Medulla oblongata (tissue), 1 donor: ENCODE data around the gene RRH.

ENCODE experiments used
- DNase-seq: peaks from one replicate; pipeline ENCODE4 v3.0.0-alpha.2; 2015; ENCODE audit errors: extremely low spot score

Gene RRH

DNA sequence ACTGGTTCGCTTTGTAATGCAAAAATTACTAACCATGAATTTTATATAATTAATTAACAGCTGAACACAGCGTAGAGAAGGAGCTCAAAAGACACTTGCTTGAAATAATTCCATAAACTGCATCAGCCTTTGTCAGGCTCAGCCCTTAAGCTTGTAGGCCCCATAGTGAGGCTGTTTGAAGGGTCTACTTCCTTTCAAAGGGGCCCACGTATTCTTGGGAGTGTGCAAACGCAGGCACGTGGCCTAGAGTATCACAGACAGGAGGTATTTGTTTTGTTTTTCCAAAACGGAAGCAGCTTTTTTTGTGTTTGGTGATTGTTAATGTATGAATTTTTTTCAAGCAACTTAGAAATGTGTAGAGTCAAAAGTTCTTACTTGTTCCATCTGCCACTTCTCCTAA, 59.3 kb downstream of the RRH start:
- DNase-seq, result no peak

DNA sequence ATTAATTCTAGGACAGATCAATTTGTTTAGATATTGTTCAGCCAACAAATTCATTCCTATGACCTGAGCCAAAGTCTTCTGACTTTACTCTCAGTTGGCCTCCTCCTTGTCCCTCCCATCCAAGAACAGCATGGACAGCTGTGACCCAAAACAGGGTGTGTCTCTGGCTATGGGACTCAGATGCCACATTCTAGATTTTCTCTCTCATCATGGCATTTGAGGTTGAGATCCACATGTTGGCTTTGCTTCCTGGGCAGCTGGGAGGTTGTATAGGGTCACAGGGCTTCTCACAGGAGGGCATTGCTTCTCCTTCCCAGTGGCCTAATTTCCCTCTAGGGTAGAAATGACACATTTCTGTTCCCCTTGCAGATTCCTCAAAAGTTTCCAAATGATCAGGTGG, 62.3 kb downstream of the RRH start:
- DNase-seq, result no peak
